Esophagus squamous epithelium (tissue), 5 donors: ENCODE data around the gene SV2C. TPM values are rescaled to one million over a fixed set of nuclear protein-coding genes. Genes with fewer than 3 reads are reported as not detected.

Experiments used
- DNase-seq: peaks from one replicate; lab custom pipeline; 2025; lab: John Stamatoyannopoulos, UW
- H3K27ac ChIP-seq, 4 donors: fragments of 200-600 bp; sonication (generic); one replicate each; pipeline ENCODE4 v1.5.1; 2016 to 2019; ENCODE audit warnings: mild to moderate bottlenecking in 1 of 4
- H3K27me3 ChIP-seq, 4 donors: fragments of 200-600 bp; sonication (generic); 1 replicate in 3 of 4; 2 replicates in 1 of 4; pipeline versions ENCODE4 v1.5.1 to v1.6.0; 2017 to 2021; ENCODE audit warnings: antibody characterized with exemption in 1 of 4
- H3K36me3 ChIP-seq, 3 donors: fragments of 200-600 bp; sonication (generic); one replicate each; pipeline ENCODE4 v1.5.1; 2016 to 2019
- H3K4me1 ChIP-seq, 3 donors: fragments of 200-600 bp; sonication (generic); one replicate each; pipeline ENCODE4 v1.5.1; 2017 to 2019
- H3K4me3 ChIP-seq, 4 donors: fragments of 200-600 bp; sonication (generic); 1 replicate in 3 of 4; 2 replicates in 1 of 4; pipeline ENCODE4 v1.5.1; 2016 to 2019; ENCODE audit warnings: mild to moderate bottlenecking in 2 of 4, moderate library complexity in 1 of 4
- H3K9me3 ChIP-seq, 3 donors: fragments of 200-600 bp; sonication (generic); one replicate each; pipeline ENCODE4 v1.5.1; 2016 to 2019
- CTCF ChIP-seq, 6 experiments: fragments of 450-650 bp in 4 of 6; fragments of 200-600 bp in 2 of 6; sonication (generic) in 2 of 6; IDR thresholded peaks; one replicate each; pipeline ENCODE4 v1.5.1; 2016 to 2019; ENCODE audit warnings: antibody characterized with exemption in 6 of 6, mild to moderate bottlenecking in 4 of 6, moderate library complexity in 4 of 6
- POLR2A ChIP-seq, 4 donors: fragments of 450-650 bp; IDR thresholded peaks; one replicate each; pipeline ENCODE4 v1.6.1; 2017; ENCODE audit warnings: antibody characterized with exemption in 4 of 4, mild to moderate bottlenecking in 4 of 4, moderate library complexity in 3 of 4
- WGBS, 2 donors: methylation state at CpG; one replicate each; pipeline ENCODE4 v1.1.5; 2018; 5-methylcytosine and 5-hydroxymethylcytosine counted together
- intact Hi-C: fragments of 100-400 bp; cut with DNase I; formaldehyde crosslinking; loops from one replicate; pipeline ENCODE4 v1.15.0; 2022
- total RNA-seq, 4 donors: library from RNA; depleted of rRNA; stranded (reverse); fragments of >200 nt; gene quantifications; one replicate each; pipeline ENCODE4 v1.1.0, GENCODE V29; 2016
- donor health status: DM: yes; HTN: yes; CAD: no.

Gene SV2C
- total RNA-seq, 4 donors from 2014 or later, result under 0.01 to 0.26 (median 0.06) TPM

GRCh38 chr5:76380346-76381066 is 297.3 kb downstream of the SV2C start:
- Histone ChIP-seq H3K4me3 (no peak overlapping the region), H3K36me3 (no peaks in the 10 kb centered on the region), H3K27ac (no peak overlapping the region), H3K9me3 (no peaks in the 10 kb centered on the region), H3K4me1 (peaks cover 0 to 9% (median 0%) of the 10 kb centered on the region in 3 donors), H3K27me3 (no peaks in the 10 kb centered on the region)
- TF ChIP-seq CTCF (IDR thresholded peaks at IDR 0.05), result no peak
- TF ChIP-seq POLR2A (IDR thresholded peaks at IDR 0.05), result no peak
- no peak for DNase-seq
- intact Hi-C loops, result no loop called here
- 72 to 77% methylated on average over 5 to 6 of the region's 7 CpGs for WGBS, 2 donors

GRCh38 chr5:76383126-76383832 is 300.1 kb downstream of the SV2C start:
- no peaks in the 10 kb centered on the region for H3K9me3 ChIP-seq
- WGBS, 2 donors, result 57 to 79% methylated on average over 4 of the region's 4 CpGs
- no peaks in the 10 kb centered on the region for H3K27me3 ChIP-seq
- no peak overlapping the region for H3K4me3 ChIP-seq
- TF ChIP-seq CTCF (IDR thresholded peaks at IDR 0.05) (no peak), POLR2A (IDR thresholded peaks at IDR 0.05) (no peak)
- H3K36me3 ChIP-seq, result no peaks in the 10 kb centered on the region
- DNase-seq, result no peak
- intact Hi-C loops, result no loop called here
- no peak overlapping the region for H3K27ac ChIP-seq
- H3K4me1 ChIP-seq, result peaks cover 0 to 36% (median 4%) of the 10 kb centered on the region in 3 donors

- no peaks in the 10 kb centered on the region for H3K9me3 ChIP-seq
- H3K27me3 ChIP-seq, result no peaks in the 10 kb centered on the region
- no peaks in the 10 kb centered on the region for H3K36me3 ChIP-seq
- peaks cover 0 to 46% (median 4%) of the 10 kb centered on the region in 3 donors for H3K4me1 ChIP-seq
- no peak overlapping the region for H3K4me3 ChIP-seq
- WGBS, 2 donors, result 56 to 76% methylated on average over 4 of the region's 4 CpGs
- no peak overlapping the region for H3K27ac ChIP-seq
- no peak for DNase-seq
- intact Hi-C loops, result no loop called here
- TF ChIP-seq POLR2A (IDR thresholded peaks at IDR 0.05) (no peak), CTCF (IDR thresholded peaks at IDR 0.05) (no peak)
Measured at GRCh38 chr5:76384189-76384588, 301.0 kb downstream of the SV2C start.

- no peak overlapping the region for H3K4me3 ChIP-seq
- intact Hi-C loops, result no loop called here
- TF ChIP-seq CTCF (IDR thresholded peaks at IDR 0.05), result no peak
- no peak for TF ChIP-seq POLR2A (IDR thresholded peaks at IDR 0.05)
- no peak for DNase-seq
- no peaks in the 10 kb centered on the region for H3K9me3 ChIP-seq
- peaks cover 0 to 48% (median 4%) of the 10 kb centered on the region in 3 donors for H3K4me1 ChIP-seq
- H3K27ac ChIP-seq, result no peak overlapping the region
- WGBS, 2 donors, result 79 to 90% methylated on average over 3 of the region's 3 CpGs
- no peaks in the 10 kb centered on the region for H3K27me3 ChIP-seq
- H3K36me3 ChIP-seq, result no peaks in the 10 kb centered on the region
Measured at GRCh38 chr5:76384705-76385104, 301.5 kb downstream of the SV2C start.

- intact Hi-C loops, result no loop called here
- 87 to 92% methylated on average over 5 of the region's 5 CpGs for WGBS, 2 donors
- Histone ChIP-seq H3K4me1 (peaks cover 0 to 48% (median 4%) of the 10 kb centered on the region in 3 donors), H3K36me3 (no peaks in the 10 kb centered on the region), H3K4me3 (no peak overlapping the region), H3K9me3 (no peaks in the 10 kb centered on the region), H3K27me3 (no peaks in the 10 kb centered on the region), H3K27ac (no peak overlapping the region)
- TF ChIP-seq POLR2A (IDR thresholded peaks at IDR 0.05) (no peak), CTCF (IDR thresholded peaks at IDR 0.05) (no peak)
- DNase-seq, result no peak
Measured at GRCh38 chr5:76385540-76385939, 302.4 kb downstream of the SV2C start.
